BE2C (cell line): ENCODE data around the gene PEX5L.

Experiments
- DNase-seq: peaks from one replicate; pipeline ENCODE4 v3.0.0-alpha.2; 2020
- H3K27me3 ChIP-seq: fragments of 250-450 bp; sonication (Bioruptor Pico); 2 replicates; pipeline ENCODE4 v1.5.1; 2020; ENCODE audit warnings: mild to moderate bottlenecking
- H3K36me3 ChIP-seq: fragments of 250-450 bp; sonication (Bioruptor Pico); 2 replicates; pipeline ENCODE4 v1.5.1; 2020; ENCODE audit warnings: mild to moderate bottlenecking
- H3K4me1 ChIP-seq: fragments of 250-450 bp; sonication (Bioruptor Pico); 2 replicates; pipeline ENCODE4 v1.5.1; 2020
- H3K4me3 ChIP-seq: 2 replicates; pipeline ENCODE4 v1.5.1; 2011; ENCODE audit warnings: low read depth, low read length
- H3K9me3 ChIP-seq: fragments of 250-450 bp; sonication (Bioruptor Pico); 2 replicates; pipeline ENCODE4 v1.5.1; 2020
- CTCF ChIP-seq: IDR thresholded peaks from 2 replicates; pipeline ENCODE4 v1.5.1; 2012; ENCODE audit warnings: mild to moderate bottlenecking, low read depth, low read length

Gene PEX5L

GRCh38 chr3:179896507-179896906, 140.2 kb downstream of the PEX5L start:
- TF ChIP-seq CTCF = no peak
- Histone ChIP-seq H3K4me3 (no peak overlapping the region), H3K36me3 (no peaks in the 10 kb centered on the region), H3K9me3 (no peaks in the 10 kb centered on the region), H3K27me3 (no peaks in the 10 kb centered on the region), H3K4me1 (peaks cover 33% of the 10 kb centered on the region)
- DNase-seq = no peak

GRCh38 chr3:179895330-179895729, 141.4 kb downstream of the PEX5L start:
- no peak overlapping the region for H3K4me3 ChIP-seq
- H3K36me3 ChIP-seq = no peaks in the 10 kb centered on the region
- no peaks in the 10 kb centered on the region for H3K9me3 ChIP-seq
- no peak for DNase-seq
- H3K27me3 ChIP-seq = no peaks in the 10 kb centered on the region
- no peak for TF ChIP-seq CTCF
- H3K4me1 ChIP-seq = peaks cover 26% of the 10 kb centered on the region

GRCh38 chr3:179887295-179887943, 149.3 kb downstream of the PEX5L start:
- no peak for DNase-seq
- TF ChIP-seq CTCF = no peak
- no peaks in the 10 kb centered on the region for H3K36me3 ChIP-seq
- no peaks in the 10 kb centered on the region for H3K9me3 ChIP-seq
- H3K4me3 ChIP-seq = no peak overlapping the region
- H3K4me1 ChIP-seq = no peaks in the 10 kb centered on the region
- H3K27me3 ChIP-seq = no peaks in the 10 kb centered on the region

GRCh38 chr3:179885950-179886349, 150.8 kb downstream of the PEX5L start:
- H3K9me3 ChIP-seq = no peaks in the 10 kb centered on the region
- no peaks in the 10 kb centered on the region for H3K4me1 ChIP-seq
- H3K4me3 ChIP-seq = no peak overlapping the region
- DNase-seq = no peak
- TF ChIP-seq CTCF = no peak
- H3K36me3 ChIP-seq = no peaks in the 10 kb centered on the region
- no peaks in the 10 kb centered on the region for H3K27me3 ChIP-seq

GRCh38 chr3:179884136-179884535, 152.6 kb downstream of the PEX5L start:
- H3K36me3 ChIP-seq = no peaks in the 10 kb centered on the region
- H3K9me3 ChIP-seq = no peaks in the 10 kb centered on the region
- no peaks in the 10 kb centered on the region for H3K27me3 ChIP-seq
- no peak for TF ChIP-seq CTCF
- H3K4me1 ChIP-seq = no peaks in the 10 kb centered on the region
- DNase-seq = no peak
- no peak overlapping the region for H3K4me3 ChIP-seq

GRCh38 chr3:179882292-179882691, 154.4 kb downstream of the PEX5L start:
- DNase-seq = no peak
- Histone ChIP-seq H3K36me3 (no peaks in the 10 kb centered on the region), H3K9me3 (no peaks in the 10 kb centered on the region), H3K4me3 (no peak overlapping the region), H3K4me1 (no peaks in the 10 kb centered on the region), H3K27me3 (no peaks in the 10 kb centered on the region)
- no peak for TF ChIP-seq CTCF
